HS-27A (cell line): ENCODE results near the gene MCOLN2.

Source experiments
- DNase-seq: peaks from one replicate; pipeline ENCODE4 v3.0.0-alpha.2; 2012; ENCODE audit warnings: low read depth, missing footprints

Gene MCOLN2

GRCh38 chr1:84896279-84896678 lies 100.6 kb downstream of the MCOLN2 start:
- DNase-seq, result no peak

GRCh38 chr1:84892705-84893618 lies 104.0 kb downstream of the MCOLN2 start, which contains the start of gene LPAR3:
Gene LPAR3, minus strand, starts transcription at chr1:84893206. Its CDS starts 27,086 bp downstream, at chr1:84866120.
- no peak for DNase-seq

DNA sequence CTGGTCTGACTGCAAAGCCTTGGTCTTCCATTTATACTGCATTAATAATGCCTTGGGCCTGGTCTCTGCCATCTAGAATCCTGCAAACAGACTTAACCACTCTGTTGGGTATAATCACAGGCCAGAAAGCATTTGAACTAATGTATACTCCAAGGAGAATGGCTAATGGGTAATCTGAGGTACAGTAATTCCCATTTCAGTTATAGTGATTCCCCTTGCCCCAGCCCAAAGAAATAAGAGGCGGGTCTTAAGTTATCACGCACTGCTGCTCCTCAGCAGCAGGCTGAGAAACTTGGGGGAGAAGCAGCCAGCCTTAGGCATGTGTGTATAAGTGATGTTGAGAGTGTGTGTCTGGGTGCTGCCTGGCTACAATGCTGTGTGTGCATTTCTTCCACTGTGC lies 106.3 kb downstream of the MCOLN2 start:
- DNase-seq, result no peak

GRCh38 chr1:84889437-84889836 lies 107.5 kb downstream of the MCOLN2 start:
- DNase-seq, result no peak

- DNase-seq, result no peak
Observed at GRCh38 chr1:84888753-84889152, 108.2 kb downstream of the MCOLN2 start.

GRCh38 chr1:84887261-84887934 lies 109.5 kb downstream of the MCOLN2 start:
- DNase-seq, result no peak

GRCh38 chr1:84885469-84885868 lies 111.4 kb downstream of the MCOLN2 start:
- no peak for DNase-seq

DNA sequence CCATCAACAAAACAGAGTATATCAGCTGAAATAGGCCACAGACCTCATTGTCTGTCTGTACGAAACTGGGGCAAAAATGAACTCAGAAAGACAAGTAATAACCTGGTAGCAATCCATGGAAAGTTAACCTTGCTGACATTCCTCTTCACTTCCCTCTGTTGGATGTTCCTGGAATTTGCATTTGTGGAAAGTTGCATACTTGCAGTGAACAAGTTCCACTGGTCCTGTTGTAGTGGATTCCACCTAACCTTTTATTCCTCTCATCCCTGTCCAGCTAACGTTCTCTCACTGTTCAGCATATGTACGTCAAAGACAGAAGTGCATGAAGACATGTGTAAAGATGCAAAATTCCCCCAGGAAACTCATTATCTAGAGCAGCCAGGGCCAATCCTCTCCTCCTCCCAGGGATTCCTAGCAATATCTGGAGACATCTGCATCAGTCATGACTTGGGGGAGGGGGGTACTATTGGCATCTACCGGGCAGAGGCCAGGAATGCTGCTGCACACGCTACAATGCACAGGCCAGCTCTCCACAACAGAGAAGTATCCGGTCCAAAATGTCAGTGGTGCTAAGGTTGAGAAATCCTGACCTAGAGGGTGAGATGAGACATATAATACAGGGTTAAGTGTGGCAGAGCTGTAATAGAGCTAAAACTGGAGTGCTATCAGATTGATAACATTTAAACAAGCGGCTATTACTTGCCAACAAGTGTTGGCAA lies 112.1 kb downstream of the MCOLN2 start:
- peak; percentile 23 for DNase-seq

GRCh38 chr1:84883286-84883685 lies 113.6 kb downstream of the MCOLN2 start:
- peak; percentile 23 for DNase-seq

- DNase-seq, result peak; percentile 20
Observed at GRCh38 chr1:84877592-84877991, 119.3 kb downstream of the MCOLN2 start.

GRCh38 chr1:84876353-84876752 lies 120.6 kb downstream of the MCOLN2 start:
- DNase-seq, result no peak
